IMR-90 (cell line): ENCODE data around the gene PLCL1.

Experiments used
- POLR2A ChIP-seq: IDR thresholded peaks from 2 replicates; pipeline ENCODE4 v1.6.1; 2012; ENCODE audit warnings: mild to moderate bottlenecking, low read depth, low read length
- RAD21 ChIP-seq: IDR thresholded peaks from 2 replicates; pipeline ENCODE4 v1.6.1; 2012; ENCODE audit warnings: low read length, improper control_type of control experiment

DNA sequence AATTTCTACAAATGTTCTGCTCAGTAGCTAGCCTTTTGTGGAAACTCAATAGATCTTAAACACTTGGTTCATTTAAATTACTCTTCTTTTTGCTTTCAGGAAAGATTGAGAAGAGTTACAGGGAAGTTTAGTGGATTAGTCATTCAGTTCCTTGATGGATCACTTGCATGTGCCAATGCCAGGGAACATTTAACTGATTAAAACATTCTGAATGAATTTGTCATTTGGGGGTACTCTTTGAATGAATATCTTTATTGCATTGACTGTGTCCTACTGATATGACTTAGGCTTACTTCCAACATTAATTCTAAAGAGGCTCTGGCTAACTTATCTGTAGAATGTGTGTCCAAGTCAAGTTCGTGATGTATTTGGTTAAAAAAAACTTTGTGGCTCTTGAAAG is 199.8 kb downstream of the PLCL1 start:
- TF ChIP-seq POLR2A (no peak), RAD21 (no peak)
